GM18867 (cell line): ENCODE measurements around the gene DBP.

ENCODE experiments used
- ATAC-seq: cut with Tn5 transposase; IDR thresholded peaks from one replicate; pipeline ENCODE4 v1.9.1; 2021; ENCODE audit warnings: mild to moderate bottlenecking, moderate library complexity; ENCODE audit not compliant: unreplicated experiment

The DBP gene

GRCh38 chr19:48587387-48587786, 49.8 kb downstream of the DBP start:
- ATAC-seq, result no peak

DNA sequence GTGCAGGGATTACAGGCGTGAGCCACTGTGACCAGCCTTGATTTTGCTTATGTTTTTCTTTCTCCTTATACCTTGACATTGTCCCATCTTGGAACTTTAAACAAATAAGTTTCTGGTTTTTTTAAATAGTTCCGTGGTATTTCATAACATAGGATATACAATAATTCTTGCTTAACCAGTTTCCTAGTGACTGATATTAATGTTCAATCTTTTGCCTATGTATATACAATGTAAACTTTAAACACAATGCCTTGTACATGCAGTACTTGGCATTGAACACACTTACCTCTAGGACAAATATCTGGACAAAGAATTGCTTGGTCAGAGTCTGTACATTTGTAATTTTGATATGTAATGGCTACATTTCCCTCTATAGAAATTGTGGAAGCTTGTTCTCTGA, 55.0 kb downstream of the DBP start:
- no peak for ATAC-seq
